Neuronal stem cell (in vitro differentiated cells): Measurements from ENCODE around the gene TOP1.

ENCODE experiments used
- DNase-seq: peaks from one replicate; pipeline ENCODE4 v3.0.0-alpha.2; 2013; ENCODE audit warnings: low spot score
- H2AFZ ChIP-seq: one replicate; pipeline ENCODE4 v1.6.1; 2013; ENCODE audit warnings: mild to moderate bottlenecking, low read length, inconsistent platforms
- H2AK5ac ChIP-seq: 2 replicates; pipeline ENCODE4 v1.6.1; 2013; ENCODE audit warnings: low read depth, mild to moderate bottlenecking, inconsistent platforms, low read length, moderate library complexity, mixed read lengths
- H2BK120ac ChIP-seq: 2 replicates; pipeline ENCODE4 v1.6.1; 2013; ENCODE audit warnings: low read depth, mild to moderate bottlenecking, inconsistent platforms, low read length, moderate library complexity, mixed read lengths
- H2BK12ac ChIP-seq: one replicate; pipeline ENCODE4 v1.6.1; 2013; ENCODE audit warnings: low read length, inconsistent platforms
- H2BK15ac ChIP-seq: 2 replicates; pipeline ENCODE4 v1.6.1; 2013; ENCODE audit warnings: mild to moderate bottlenecking, low read length, inconsistent platforms, mixed read lengths
- H2BK5ac ChIP-seq: one replicate; pipeline ENCODE4 v1.6.1; 2013; ENCODE audit warnings: inconsistent platforms, mild to moderate bottlenecking, low read length, moderate library complexity
- H3K14ac ChIP-seq: one replicate; pipeline ENCODE4 v1.6.1; 2013; ENCODE audit warnings: low read length, inconsistent platforms
- H3K18ac ChIP-seq: 2 replicates; pipeline ENCODE4 v1.6.1; 2013; ENCODE audit warnings: low read length, inconsistent platforms
- H3K23ac ChIP-seq: 2 replicates; pipeline ENCODE4 v1.6.1; 2013; ENCODE audit warnings: low read depth, mild to moderate bottlenecking, mixed read lengths, low read length, inconsistent platforms; ENCODE audit not compliant: poor library complexity
- H3K27ac ChIP-seq: replicated peaks from 3 replicates; pipeline ENCODE4 v1.5.1; 2013; ENCODE audit warnings: low read length, inconsistent platforms
- H3K27me3 ChIP-seq, 3 experiments: 2 replicates each; pipeline ENCODE4 v1.6.1; 2013; ENCODE audit warnings: low read length in 3 of 3, mild to moderate bottlenecking in 2 of 3, inconsistent platforms in 1 of 3, low read depth in 1 of 3, mixed read lengths in 1 of 3, moderate library complexity in 1 of 3; ENCODE audit not compliant: control insufficient read depth in 3 of 3, insufficient read depth in 3 of 3
- H3K36me3 ChIP-seq, 2 donors: replicated peaks in 1 of 2; 2 replicates each; pipeline ENCODE4 v1.6.1; 2013; ENCODE audit warnings: low read length in 2 of 2; ENCODE audit not compliant: control insufficient read depth in 2 of 2, insufficient read depth in 2 of 2
- H3K4ac ChIP-seq: 2 replicates; pipeline ENCODE4 v1.6.1; 2013; ENCODE audit warnings: inconsistent platforms, mild to moderate bottlenecking, low read length, moderate library complexity
- H3K4me1 ChIP-seq, 2 donors: 1 replicate in 1 of 2; 2 replicates in 1 of 2; pipeline ENCODE4 v1.6.1; 2013; ENCODE audit warnings: low read length in 2 of 2, low read depth in 1 of 2; ENCODE audit not compliant: control insufficient read depth in 2 of 2, insufficient read depth in 1 of 2
- H3K4me2 ChIP-seq: one replicate; pipeline ENCODE4 v1.6.1; 2013; ENCODE audit warnings: mild to moderate bottlenecking, low read length, inconsistent platforms; ENCODE audit not compliant: insufficient read depth, poor library complexity, severe bottlenecking
- H3K4me3 ChIP-seq, 2 donors: 2 replicates each; pipeline ENCODE4 v1.5.1; 2013; ENCODE audit warnings: low read length in 2 of 2, mild to moderate bottlenecking in 2 of 2, inconsistent platforms in 1 of 2, moderate library complexity in 1 of 2
- H3K79me1 ChIP-seq: one replicate; pipeline ENCODE4 v1.6.1; 2013; ENCODE audit warnings: low read depth, mild to moderate bottlenecking, inconsistent platforms, low read length, moderate library complexity
- H3K9ac ChIP-seq: one replicate; pipeline ENCODE4 v1.6.1; 2013; ENCODE audit warnings: mild to moderate bottlenecking, low read depth, low read length, inconsistent platforms; ENCODE audit not compliant: poor library complexity
- H3K9me3 ChIP-seq, 2 donors: replicated peaks in 1 of 2; 2 replicates each; pipeline versions ENCODE3 to v1.6.1; 2013; ENCODE audit warnings: low read length in 2 of 2, mild to moderate bottlenecking in 2 of 2, inconsistent platforms in 1 of 2, low read depth in 1 of 2, mixed read lengths in 1 of 2, moderate library complexity in 1 of 2; ENCODE audit not compliant: control insufficient read depth in 2 of 2, insufficient read depth in 1 of 2
- H4K8ac ChIP-seq: one replicate; pipeline ENCODE4 v1.6.1; 2013; ENCODE audit warnings: low read depth, mild to moderate bottlenecking, inconsistent platforms, low read length, moderate library complexity
- H4K91ac ChIP-seq: one replicate; pipeline ENCODE4 v1.6.1; 2013; ENCODE audit warnings: low read length, low read depth, mild to moderate bottlenecking, inconsistent platforms; ENCODE audit not compliant: poor library complexity
- WGBS, 2 donors: extraction: QIAGEN DNeasy Blood & Tissue Kit; methylation state at CpG; one replicate each; pipeline ENCODE4 v1.1.7; 2013; ENCODE audit warnings: missing lambda C conversion rate in 2 of 2, mixed read lengths in 1 of 2; ENCODE audit not compliant: insufficient read length in 2 of 2, insufficient replicate concordance in 1 of 2; ENCODE audit errors: extremely low coverage in 2 of 2; 5-methylcytosine and 5-hydroxymethylcytosine counted together

The TOP1 gene

DNA sequence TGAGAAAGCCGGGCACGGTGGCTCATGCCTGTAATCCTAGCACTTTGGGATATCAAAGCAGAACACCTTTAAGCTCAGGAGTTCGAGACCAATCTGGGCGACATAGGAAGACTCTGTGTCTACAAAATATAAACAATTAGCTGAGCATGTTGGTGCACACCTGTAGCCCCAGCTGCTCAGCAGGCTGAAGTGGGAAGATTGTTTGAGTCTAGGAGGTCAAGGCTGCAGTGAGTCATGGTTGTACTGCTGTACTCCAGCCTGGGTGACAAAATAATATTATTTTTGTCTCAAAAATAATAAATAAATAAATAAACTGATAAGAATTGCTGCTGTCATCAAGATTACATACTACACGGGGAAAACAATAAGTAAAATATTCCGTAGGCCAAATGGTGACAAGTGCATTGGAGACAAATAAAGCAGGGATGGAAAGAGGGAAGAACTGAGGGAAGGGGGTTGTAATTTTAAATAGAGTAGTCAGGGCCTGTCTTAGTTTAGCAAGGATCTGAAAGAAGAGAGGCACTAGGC lies 14.0 kb upstream of the TOP1 start:
- no peak overlapping the region for H2BK5ac ChIP-seq
- H2BK120ac ChIP-seq: no peak overlapping the region
- H3K36me3 ChIP-seq: no peaks in the 10 kb centered on the region
- WGBS, 2 donors: no CpG with 5 or more reads among the region's 6 CpGs
- H3K4me2 ChIP-seq: no peak overlapping the region
- no peaks in the 10 kb centered on the region for H3K9me3 ChIP-seq
- H3K4me1 ChIP-seq: no peaks in the 10 kb centered on the region
- no peak overlapping the region for H3K9ac ChIP-seq
- no peak overlapping the region for H2BK15ac ChIP-seq
- DNase-seq: no peak
- no peak overlapping the region for H3K18ac ChIP-seq
- H2BK12ac ChIP-seq: no peak overlapping the region
- H3K27ac ChIP-seq: no peak overlapping the region
- no peak overlapping the region for H3K14ac ChIP-seq
- no peak overlapping the region for H3K23ac ChIP-seq
- no peak overlapping the region for H4K8ac ChIP-seq
- no peaks in the 10 kb centered on the region for H3K79me1 ChIP-seq
- H4K91ac ChIP-seq: no peak overlapping the region
- H3K4ac ChIP-seq: no peak overlapping the region
- peaks cover 0 to 5% (median 0%) of the 10 kb centered on the region in 3 experiments for H3K27me3 ChIP-seq
- no peak overlapping the region for H3K4me3 ChIP-seq
- H2AK5ac ChIP-seq: no peak overlapping the region
- H2AFZ ChIP-seq: no peak overlapping the region

DNA sequence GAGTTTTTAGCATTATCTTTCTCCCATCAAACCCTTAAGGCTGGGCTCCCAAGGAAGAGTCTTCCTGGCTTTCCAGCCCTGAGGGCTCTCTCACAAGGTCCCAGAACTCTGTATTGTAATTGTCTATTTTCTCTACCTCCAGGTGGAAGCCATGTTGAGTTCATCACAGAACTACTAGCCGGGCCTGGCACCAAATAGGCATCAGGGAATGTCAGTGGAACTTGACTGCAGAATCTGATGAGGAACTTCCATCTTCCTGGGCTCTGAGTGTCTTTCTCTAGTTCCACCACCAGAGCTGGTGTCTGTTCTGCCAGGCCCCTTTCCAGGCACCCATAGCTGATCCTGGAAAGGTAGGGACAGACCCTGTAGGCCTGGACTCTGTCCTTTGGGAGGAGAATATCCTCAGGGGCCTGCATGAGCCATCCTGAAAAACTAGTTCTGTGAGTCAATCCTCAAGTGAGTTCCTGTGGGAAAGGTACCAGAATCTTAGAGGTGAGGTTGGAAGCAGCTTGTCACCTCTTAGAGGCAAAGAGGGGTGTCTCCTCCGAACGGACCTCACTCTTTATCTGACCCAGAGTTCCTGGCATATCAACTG lies 11.1 kb upstream of the TOP1 start:
- Histone ChIP-seq H3K27me3 (peaks cover 0 to 18% (median 0%) of the 10 kb centered on the region in 3 experiments), H3K27ac (no peak overlapping the region), H2AK5ac (no peak overlapping the region), H3K4me3 (no peak overlapping the region), H3K14ac (no peak overlapping the region), H3K4ac (no peak overlapping the region), H4K8ac (no peak overlapping the region), H2BK120ac (no peak overlapping the region), H2AFZ (no peak overlapping the region), H3K18ac (no peak overlapping the region), H2BK5ac (no peak overlapping the region), H3K4me2 (no peak overlapping the region), H3K36me3 (no peaks in the 10 kb centered on the region), H3K9me3 (no peaks in the 10 kb centered on the region), H3K23ac (no peak overlapping the region), H3K79me1 (no peaks in the 10 kb centered on the region), H2BK12ac (no peak overlapping the region), H3K9ac (no peak overlapping the region), H3K4me1 (no peaks in the 10 kb centered on the region), H4K91ac (no peak overlapping the region), H2BK15ac (no peak overlapping the region)
- DNase-seq: no peak
- no CpG with 5 or more reads among the region's 3 CpGs for WGBS, 2 donors

DNA sequence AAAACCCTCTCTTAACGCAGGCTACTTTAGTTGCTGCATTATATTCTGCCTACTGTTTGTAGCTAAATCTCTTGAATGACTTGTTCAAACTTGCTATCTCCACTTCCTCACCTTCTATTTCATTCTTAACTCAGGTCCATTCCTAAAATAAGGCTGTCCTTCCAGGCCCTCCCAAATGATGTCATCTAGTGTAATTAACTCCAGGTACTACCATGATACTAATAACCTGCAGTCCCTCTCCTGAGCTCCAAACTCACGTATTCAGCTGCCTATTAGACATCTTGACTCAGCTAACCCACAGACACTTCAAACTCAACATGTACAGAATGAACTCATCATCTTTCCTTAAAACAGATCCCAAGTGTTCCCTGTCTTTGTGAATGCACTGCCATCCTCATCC lies 10.5 kb upstream of the TOP1 start:
- Histone ChIP-seq H3K4me1 (no peaks in the 10 kb centered on the region), H3K4me2 (no peak overlapping the region), H3K18ac (no peak overlapping the region), H3K9me3 (no peaks in the 10 kb centered on the region), H2BK15ac (no peak overlapping the region), H3K9ac (no peak overlapping the region), H2BK120ac (no peak overlapping the region), H3K27me3 (peaks cover 0 to 18% (median 0%) of the 10 kb centered on the region in 3 experiments), H3K79me1 (no peaks in the 10 kb centered on the region), H3K27ac (no peak overlapping the region), H3K14ac (no peak overlapping the region), H3K4me3 (no peak overlapping the region), H3K36me3 (no peaks in the 10 kb centered on the region), H4K8ac (no peak overlapping the region), H3K23ac (no peak overlapping the region), H2AK5ac (no peak overlapping the region), H3K4ac (no peak overlapping the region), H2BK12ac (no peak overlapping the region), H2AFZ (no peak overlapping the region), H4K91ac (no peak overlapping the region), H2BK5ac (no peak overlapping the region)
- WGBS, 2 donors: no CpG with 5 or more reads among the region's 2 CpGs
- DNase-seq: no peak

DNA sequence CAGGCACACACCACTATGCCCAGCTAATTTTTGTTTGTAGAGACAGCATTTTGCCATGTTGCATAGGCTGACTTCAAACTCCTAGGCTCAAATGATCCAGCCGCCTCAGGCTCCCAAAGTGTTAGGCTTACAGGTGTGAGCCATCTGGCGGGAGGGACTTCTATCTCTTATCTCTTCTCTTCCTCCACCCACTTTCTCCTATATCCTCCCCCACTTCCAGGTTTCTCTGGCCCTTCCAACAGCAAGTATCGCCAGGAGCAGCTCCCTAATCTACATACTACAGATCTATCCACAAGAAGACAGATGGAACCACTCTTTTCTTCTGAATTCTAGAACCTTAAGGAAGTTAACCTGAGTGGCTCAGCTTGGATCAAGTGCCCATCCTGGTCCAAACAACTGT lies 5.1 kb upstream of the TOP1 start:
- Histone ChIP-seq H3K4ac (no peak overlapping the region), H3K9me3 (no peaks in the 10 kb centered on the region), H3K27me3 (peaks cover 0 to 23% (median 0%) of the 10 kb centered on the region in 3 experiments), H2BK5ac (no peak overlapping the region), H3K4me3 (no peak overlapping the region), H2AFZ (no peak overlapping the region), H3K36me3 (no peaks in the 10 kb centered on the region), H3K14ac (no peak overlapping the region), H3K4me1 (peaks cover 4 to 6% of the 10 kb centered on the region in 2 donors), H3K9ac (no peak overlapping the region), H4K8ac (no peak overlapping the region), H3K79me1 (no peaks in the 10 kb centered on the region), H3K4me2 (no peak overlapping the region), H2AK5ac (no peak overlapping the region), H2BK15ac (no peak overlapping the region), H3K27ac (no peak overlapping the region), H3K18ac (no peak overlapping the region), H2BK120ac (no peak overlapping the region), H3K23ac (no peak overlapping the region), H2BK12ac (no peak overlapping the region), H4K91ac (no peak overlapping the region)
- DNase-seq: no peak
- no CpG with 5 or more reads among the region's 3 CpGs for WGBS, 2 donors
